ENCODE measurements around the gene PRRT2.

PRRT2 gene

DNA sequence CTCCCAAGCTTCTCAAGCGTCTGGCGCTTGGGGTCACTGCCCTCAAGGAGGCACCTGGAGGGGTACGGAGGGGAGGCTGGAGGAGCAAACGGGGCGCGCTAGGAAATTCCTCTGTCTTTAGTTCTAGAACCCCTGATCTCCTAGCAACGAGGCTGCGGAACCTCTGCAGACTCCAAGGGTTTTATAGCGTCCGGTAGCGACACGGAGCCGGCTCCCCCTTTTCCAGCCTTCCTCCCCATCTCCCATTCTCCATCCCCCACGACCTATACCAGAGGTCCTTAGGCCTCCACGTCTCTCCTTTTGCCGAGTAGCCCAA, 51.6 kb downstream of the PRRT2 start:
- no peak for DNase-seq

DNA sequence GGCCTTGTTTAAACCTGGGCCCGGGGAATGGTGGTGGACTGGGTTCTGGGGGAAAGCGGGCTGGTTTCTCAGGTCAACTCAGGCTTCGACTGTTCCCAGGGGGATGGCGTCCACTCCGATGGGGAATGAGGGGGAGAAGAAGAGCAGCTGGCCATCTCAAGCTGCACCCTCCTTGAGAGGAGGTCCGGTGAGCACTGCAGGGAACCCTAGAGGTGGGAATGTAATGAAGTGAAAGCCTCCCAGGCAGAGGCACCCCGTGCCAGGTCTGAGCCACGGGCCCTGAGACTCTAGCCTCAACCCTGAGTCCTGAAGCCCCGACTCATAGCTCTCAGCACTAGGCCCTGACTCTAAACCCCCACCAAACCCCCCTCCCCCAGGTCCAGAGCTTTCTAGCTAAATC, 52.2 kb downstream of the PRRT2 start:
- DNase-seq, result no peak

Data from NCI-H1930 (cell line).